GM18909 (cell line): ENCODE measurements around the gene ACTR8.
A peak's percentile ranks its signal among the peaks of the same experiment; 100 is the strongest.

Experiments
- ATAC-seq: cut with Tn5 transposase; IDR thresholded peaks from one replicate; pipeline ENCODE4 v1.9.1; 2021; ENCODE audit warnings: mild to moderate bottlenecking; ENCODE audit not compliant: unreplicated experiment, poor library complexity

The ACTR8 gene

GRCh38 chr3:53841296-53841695, 40.7 kb downstream of the ACTR8 start:
- no peak for ATAC-seq

GRCh38 chr3:53837331-53837730, 44.6 kb downstream of the ACTR8 start:
- no peak for ATAC-seq

GRCh38 chr3:53836084-53836872, 45.7 kb downstream of the ACTR8 start:
- no peak for ATAC-seq

GRCh38 chr3:53835257-53835656, 46.7 kb downstream of the ACTR8 start:
- ATAC-seq = no peak

- ATAC-seq = no peak
Measured at GRCh38 chr3:53834429-53835095, 47.4 kb downstream of the ACTR8 start.

- no peak for ATAC-seq
Measured at GRCh38 chr3:53833700-53834099, 48.3 kb downstream of the ACTR8 start.

- ATAC-seq = no peak
Measured at GRCh38 chr3:53833053-53833645, 48.8 kb downstream of the ACTR8 start.

GRCh38 chr3:53830944-53831343, 51.0 kb downstream of the ACTR8 start:
- no peak for ATAC-seq

GRCh38 chr3:53829605-53830004, 52.3 kb downstream of the ACTR8 start:
- ATAC-seq = no peak

GRCh38 chr3:53828581-53828980, 53.4 kb downstream of the ACTR8 start:
- ATAC-seq = no peak

GRCh38 chr3:53826048-53826447, 55.9 kb downstream of the ACTR8 start:
- no peak for ATAC-seq

GRCh38 chr3:53824795-53825194, 57.2 kb downstream of the ACTR8 start:
- no peak for ATAC-seq

- no peak for ATAC-seq
Measured at GRCh38 chr3:53823956-53824657, 57.8 kb downstream of the ACTR8 start.

- ATAC-seq = no peak
Measured at GRCh38 chr3:53823026-53823955, 58.7 kb downstream of the ACTR8 start.

- ATAC-seq = no peak
Measured at GRCh38 chr3:53822331-53822741, 59.6 kb downstream of the ACTR8 start.

GRCh38 chr3:53821631-53822121, 60.3 kb downstream of the ACTR8 start:
- peak; percentile 67 for ATAC-seq

- ATAC-seq = no peak
Measured at GRCh38 chr3:53820756-53821580, 61.0 kb downstream of the ACTR8 start.

- ATAC-seq = no peak
Measured at GRCh38 chr3:53820084-53820483, 61.9 kb downstream of the ACTR8 start.
